ENCODE results near the gene ALK.

ALK gene

DNA sequence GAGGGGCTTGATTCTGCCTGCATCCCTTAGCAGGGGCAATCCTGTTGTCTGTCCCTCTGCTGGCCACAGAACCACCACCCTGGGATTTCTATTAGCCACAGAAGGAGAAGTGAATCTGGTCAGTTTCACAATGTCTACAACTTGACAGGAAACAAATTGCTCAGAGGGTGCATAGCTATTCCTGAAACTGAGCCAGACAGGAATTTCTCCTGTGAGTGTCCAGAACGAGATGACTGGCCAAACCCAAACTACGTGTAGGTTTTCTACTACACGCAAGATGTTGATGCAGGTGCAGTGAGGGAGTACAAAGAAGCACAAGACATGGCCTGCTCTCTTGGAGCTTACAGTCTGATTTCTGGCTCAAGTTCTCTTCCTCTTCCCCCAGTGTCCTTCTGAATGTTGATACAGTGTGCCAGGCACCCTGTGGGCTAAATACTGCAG, 604.3 kb downstream of the ALK start:
- Histone ChIP-seq H3K4me3 (ENCODE audit: low read length) (no peak overlapping the region), H3K27ac (ENCODE audit: low read depth, low read length) (no peak overlapping the region)

DNA sequence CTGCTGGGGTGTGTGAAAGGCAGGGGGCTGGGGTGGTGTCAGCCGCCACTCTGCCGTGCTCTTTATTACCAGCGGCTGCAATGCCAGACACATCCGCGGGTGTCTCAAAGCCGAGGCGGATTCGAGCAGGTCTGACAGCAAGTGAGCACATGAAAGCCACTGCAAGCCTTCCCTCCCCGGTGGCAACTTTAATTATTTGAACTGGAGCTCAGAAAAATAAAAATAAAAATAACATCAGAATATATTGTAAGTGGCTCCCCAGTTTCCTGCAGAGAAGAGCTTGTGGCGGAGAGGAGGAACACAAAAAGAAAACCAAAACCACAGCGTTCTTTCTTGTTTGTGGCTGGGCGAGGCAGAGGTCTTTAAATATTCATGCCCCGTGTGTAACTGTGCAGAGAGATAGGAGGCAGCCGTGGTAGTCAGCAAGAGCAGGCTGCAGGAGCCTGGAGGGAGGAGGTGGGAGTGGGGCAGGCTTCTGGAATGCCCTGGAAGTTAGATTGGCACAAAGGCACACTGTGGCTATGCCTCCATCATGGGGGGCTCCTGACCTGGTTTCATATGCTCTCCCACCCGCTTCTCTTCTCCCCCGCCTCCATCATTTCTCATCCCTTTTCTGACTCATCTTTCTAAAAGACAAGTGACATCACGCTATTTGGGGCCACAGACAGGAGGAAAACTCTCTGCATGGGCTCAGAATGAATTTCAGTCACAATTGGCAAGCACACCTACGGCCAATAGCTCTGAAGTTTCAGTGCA, 606.4 kb downstream of the ALK start:
- Histone ChIP-seq H3K27ac (ENCODE audit: low read depth, low read length) (no peak overlapping the region), H3K36me3 (ENCODE audit: control insufficient read depth, insufficient read depth, low read length) (no peaks in the 10 kb centered on the region), H3K9ac (ENCODE audit: low read length) (no peak overlapping the region), H3K4me1 (ENCODE audit: control insufficient read depth, insufficient read depth, low read length) (peaks cover 9% of the 10 kb centered on the region), H3K4me3 (ENCODE audit: low read length) (peak overlapping the region; percentile 9), H3K27me3 (ENCODE audit: control insufficient read depth, insufficient read depth, low read length) (no peaks in the 10 kb centered on the region)

More for the DNA sequence above, 604.3 kb downstream of the ALK start:
- H3K4me1 ChIP-seq (ENCODE audit: control insufficient read depth, insufficient read depth, low read length) = peaks cover 9% of the 10 kb centered on the region
- no peak overlapping the region for H3K9ac ChIP-seq (ENCODE audit: low read length)
- H3K27me3 ChIP-seq (ENCODE audit: control insufficient read depth, insufficient read depth, low read length) = no peaks in the 10 kb centered on the region
- no peaks in the 10 kb centered on the region for H3K36me3 ChIP-seq (ENCODE audit: control insufficient read depth, insufficient read depth, low read length)

DNA sequence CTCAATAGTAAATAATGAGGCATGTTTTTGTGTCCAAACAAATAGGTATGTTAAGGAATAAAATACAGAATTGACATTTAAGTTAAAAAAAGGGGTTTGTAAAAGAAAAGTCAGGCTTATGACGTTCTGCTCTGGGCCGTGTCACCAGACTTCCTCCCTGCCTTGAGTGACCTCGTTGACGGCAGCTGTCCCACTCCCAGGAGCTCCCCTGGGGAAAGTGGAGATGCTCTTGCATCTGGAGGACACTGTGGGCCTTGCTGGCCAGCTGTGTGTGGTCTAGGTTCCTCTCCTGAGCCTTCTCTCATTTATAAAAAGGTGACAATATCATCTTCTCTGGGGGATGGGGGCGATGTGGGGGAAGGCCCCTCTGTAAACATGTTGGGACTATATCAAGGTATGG, 609.9 kb downstream of the ALK start:
- Histone ChIP-seq H3K27ac (ENCODE audit: low read depth, low read length) (no peak overlapping the region), H3K4me3 (ENCODE audit: low read length) (no peak overlapping the region), H3K9ac (ENCODE audit: low read length) (no peak overlapping the region), H3K36me3 (ENCODE audit: control insufficient read depth, insufficient read depth, low read length) (no peaks in the 10 kb centered on the region), H3K4me1 (ENCODE audit: control insufficient read depth, insufficient read depth, low read length) (peaks cover under 1% of the 10 kb centered on the region), H3K27me3 (ENCODE audit: control insufficient read depth, insufficient read depth, low read length) (no peaks in the 10 kb centered on the region)

DNA sequence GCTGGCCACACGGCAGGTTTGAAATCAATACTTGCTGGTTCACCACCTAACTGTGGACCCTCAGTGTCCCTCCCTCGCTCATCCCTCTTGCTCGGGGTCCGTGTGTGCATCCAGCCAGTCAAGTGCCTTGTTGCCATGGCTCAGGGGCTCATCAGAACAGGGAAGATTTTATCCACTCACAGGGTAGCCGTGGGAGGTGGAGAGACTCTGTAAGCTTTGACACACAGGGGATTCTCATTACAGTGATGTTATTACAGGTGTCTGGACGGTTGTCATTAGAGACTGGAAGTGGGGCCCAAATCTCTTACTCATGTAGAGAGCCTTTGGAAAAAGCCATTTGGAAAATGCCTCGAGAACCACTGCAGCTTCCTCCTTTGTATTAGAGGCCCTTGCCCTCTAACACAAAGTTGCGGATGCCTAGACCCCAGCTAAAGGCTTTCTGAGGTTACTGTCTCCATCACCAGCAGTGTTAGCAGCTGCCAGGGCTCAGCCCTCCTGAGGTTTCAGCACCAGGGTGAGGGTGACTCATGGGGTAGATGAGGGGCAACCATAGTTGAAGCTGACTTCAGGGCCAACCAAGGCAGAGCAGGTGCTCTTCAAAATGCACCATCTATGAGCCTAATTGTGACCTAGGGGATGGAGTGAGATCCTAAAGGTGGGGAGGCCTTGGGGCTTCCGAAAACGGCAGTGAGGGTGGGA, 610.6 kb downstream of the ALK start:
- Histone ChIP-seq H3K9ac (ENCODE audit: low read length) (no peak overlapping the region), H3K27ac (ENCODE audit: low read depth, low read length) (no peak overlapping the region), H3K27me3 (ENCODE audit: control insufficient read depth, insufficient read depth, low read length) (no peaks in the 10 kb centered on the region), H3K4me3 (ENCODE audit: low read length) (no peak overlapping the region), H3K4me1 (ENCODE audit: control insufficient read depth, insufficient read depth, low read length) (no peaks in the 10 kb centered on the region), H3K36me3 (ENCODE audit: control insufficient read depth, insufficient read depth, low read length) (no peaks in the 10 kb centered on the region)

DNA sequence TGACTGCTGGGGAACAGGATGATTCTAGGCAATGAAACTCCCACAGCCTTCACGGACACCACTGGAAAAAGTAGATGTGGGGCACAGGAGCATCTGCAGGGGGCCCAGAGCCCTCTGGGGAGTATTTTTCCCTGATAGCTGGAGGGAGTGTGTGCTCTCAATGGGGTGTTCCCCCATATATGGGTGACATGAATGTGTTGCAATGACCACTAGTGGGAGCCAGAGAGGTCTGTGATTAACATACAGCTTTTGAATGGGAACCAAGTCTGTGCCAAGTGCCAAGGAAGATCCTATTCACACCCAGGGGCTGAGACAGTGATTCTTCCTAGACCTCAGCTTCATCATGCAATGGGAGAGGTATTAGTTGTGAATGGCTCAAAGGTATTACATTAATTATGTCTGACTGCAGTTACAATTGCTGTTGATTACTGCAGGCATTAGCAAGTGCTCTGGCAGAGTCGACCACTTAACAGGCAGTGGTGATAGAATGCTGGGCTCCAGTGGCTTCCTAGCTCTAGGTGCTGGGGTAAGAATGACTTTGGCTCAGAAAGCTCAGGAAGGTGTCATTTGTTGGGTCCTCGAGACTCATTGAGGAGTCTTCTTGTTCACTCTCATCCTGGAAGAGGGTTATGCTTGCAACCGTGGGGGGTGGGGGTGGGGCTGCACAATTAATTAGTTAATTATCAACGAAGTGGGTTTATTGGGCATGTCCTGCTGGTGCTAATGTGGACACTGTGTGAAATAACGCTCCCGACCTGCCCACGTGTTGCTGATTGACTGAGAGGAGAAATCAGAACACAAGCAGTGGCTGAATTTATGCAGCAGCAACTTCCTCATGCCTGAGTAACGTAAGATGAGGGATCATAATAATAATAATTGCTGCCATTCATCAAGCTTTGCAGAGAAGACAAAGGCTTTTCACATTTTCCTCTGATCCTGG, 612.0 kb downstream of the ALK start:
- H3K27me3 ChIP-seq (ENCODE audit: control insufficient read depth, insufficient read depth, low read length) = no peaks in the 10 kb centered on the region
- no peaks in the 10 kb centered on the region for H3K4me1 ChIP-seq (ENCODE audit: control insufficient read depth, insufficient read depth, low read length)
- H3K9ac ChIP-seq (ENCODE audit: low read length) = no peak overlapping the region
- H3K4me3 ChIP-seq (ENCODE audit: low read length) = no peak overlapping the region
- no peak overlapping the region for H3K27ac ChIP-seq (ENCODE audit: low read depth, low read length)
- H3K36me3 ChIP-seq (ENCODE audit: control insufficient read depth, insufficient read depth, low read length) = no peaks in the 10 kb centered on the region

DNA sequence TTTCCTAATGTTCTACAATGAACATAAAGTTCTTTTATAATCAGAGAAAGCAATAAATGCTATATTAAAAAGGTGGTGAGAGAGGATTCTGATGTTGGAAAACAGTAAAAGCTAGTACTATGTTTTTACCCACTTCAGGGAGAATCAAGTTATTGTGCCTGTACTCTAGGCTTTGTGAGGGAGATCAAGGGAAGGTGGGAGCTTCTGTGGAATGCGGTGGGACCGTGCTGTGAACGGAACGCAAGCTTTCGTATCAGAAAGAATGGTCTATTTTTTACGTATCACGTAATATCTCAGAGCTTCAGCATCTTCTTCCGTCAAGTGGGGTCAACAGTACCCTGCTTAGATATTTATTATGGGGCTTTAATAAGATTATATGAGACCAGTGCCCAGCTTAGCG, 613.0 kb downstream of the ALK start:
- Histone ChIP-seq H3K27ac (ENCODE audit: low read depth, low read length) (no peak overlapping the region), H3K4me1 (ENCODE audit: control insufficient read depth, insufficient read depth, low read length) (no peaks in the 10 kb centered on the region), H3K36me3 (ENCODE audit: control insufficient read depth, insufficient read depth, low read length) (no peaks in the 10 kb centered on the region), H3K9ac (ENCODE audit: low read length) (no peak overlapping the region), H3K4me3 (ENCODE audit: low read length) (no peak overlapping the region), H3K27me3 (ENCODE audit: control insufficient read depth, insufficient read depth, low read length) (no peaks in the 10 kb centered on the region)

DNA sequence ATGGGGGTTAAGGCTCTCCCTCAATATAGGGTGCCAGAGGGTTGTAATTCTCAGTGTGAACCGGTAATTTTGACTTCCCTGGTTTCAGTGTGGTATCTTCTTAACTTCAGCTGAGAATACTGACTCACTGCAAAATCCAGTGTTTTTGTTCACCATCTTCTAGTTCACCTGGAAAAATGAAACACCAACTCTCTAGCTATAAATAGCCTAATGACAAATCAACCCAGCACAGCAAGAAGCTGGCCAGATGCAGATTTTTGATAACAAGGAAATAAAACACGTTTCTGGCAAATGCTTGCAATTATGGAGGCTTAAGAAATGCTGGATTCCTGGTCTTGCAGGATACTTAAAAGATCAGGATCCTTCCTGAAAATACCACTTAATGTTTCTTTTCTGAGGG, 613.9 kb downstream of the ALK start:
- Histone ChIP-seq H3K4me3 (ENCODE audit: low read length) (no peak overlapping the region), H3K4me1 (ENCODE audit: control insufficient read depth, insufficient read depth, low read length) (no peaks in the 10 kb centered on the region), H3K9ac (ENCODE audit: low read length) (no peak overlapping the region), H3K27ac (ENCODE audit: low read depth, low read length) (no peak overlapping the region), H3K27me3 (ENCODE audit: control insufficient read depth, insufficient read depth, low read length) (no peaks in the 10 kb centered on the region), H3K36me3 (ENCODE audit: control insufficient read depth, insufficient read depth, low read length) (no peaks in the 10 kb centered on the region)

DNA sequence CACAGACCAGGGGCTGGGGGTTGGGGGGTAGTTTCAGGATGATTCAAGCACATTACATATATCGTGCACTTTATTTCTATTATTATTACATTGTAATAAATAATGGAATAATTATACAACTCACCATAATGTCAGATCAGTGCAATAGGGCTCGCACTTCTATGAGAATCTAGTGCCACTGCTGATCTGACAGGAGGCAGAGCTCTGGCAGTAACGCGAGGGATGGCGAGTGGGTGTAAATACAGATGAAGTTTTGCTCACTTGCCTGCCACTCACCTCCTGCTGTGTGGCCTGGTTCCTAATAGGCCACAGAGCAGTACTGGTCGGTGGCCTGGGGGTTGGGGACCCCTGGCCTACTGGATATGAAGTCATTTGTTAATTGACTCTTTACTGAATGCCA, 615.6 kb downstream of the ALK start:
- no peaks in the 10 kb centered on the region for H3K4me1 ChIP-seq (ENCODE audit: control insufficient read depth, insufficient read depth, low read length)
- no peak overlapping the region for H3K9ac ChIP-seq (ENCODE audit: low read length)
- H3K27me3 ChIP-seq (ENCODE audit: control insufficient read depth, insufficient read depth, low read length) = no peaks in the 10 kb centered on the region

DNA sequence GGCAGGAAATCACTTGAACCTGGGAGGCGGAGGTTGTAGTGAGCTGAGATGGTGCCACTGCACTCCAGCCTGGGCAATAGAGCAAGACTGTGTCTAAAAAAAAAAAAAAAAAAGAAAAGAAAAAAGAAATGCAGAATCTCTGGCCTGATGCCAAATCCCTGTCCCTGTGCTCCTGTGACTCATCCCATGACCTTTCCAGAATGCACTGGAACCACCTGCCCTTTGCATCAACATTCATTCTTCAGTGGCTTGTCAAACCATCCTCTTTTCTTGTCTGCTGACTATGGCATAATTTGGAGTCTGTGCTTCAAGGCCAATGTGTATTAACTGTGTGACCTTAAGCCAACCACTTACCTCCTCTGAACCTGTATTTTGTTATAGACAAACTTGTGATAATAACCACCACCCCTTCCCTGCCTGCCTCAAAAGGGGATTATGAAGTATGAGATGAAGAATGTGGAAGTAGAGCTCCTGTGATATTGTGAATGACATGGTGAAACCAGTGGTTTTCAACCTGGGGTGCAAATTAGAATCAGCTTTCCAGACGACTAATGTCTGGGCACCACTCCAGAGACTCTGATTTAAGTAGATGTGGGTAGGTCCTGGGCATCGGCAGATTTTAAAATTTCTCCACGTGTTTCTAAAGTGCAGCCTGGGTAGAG, 616.9 kb downstream of the ALK start:
- Histone ChIP-seq H3K4me1 (ENCODE audit: control insufficient read depth, insufficient read depth, low read length) (no peaks in the 10 kb centered on the region), H3K9ac (ENCODE audit: low read length) (no peak overlapping the region), H3K27me3 (ENCODE audit: control insufficient read depth, insufficient read depth, low read length) (no peaks in the 10 kb centered on the region), H3K27ac (ENCODE audit: low read depth, low read length) (no peak overlapping the region), H3K4me3 (ENCODE audit: low read length) (no peak overlapping the region), H3K36me3 (ENCODE audit: control insufficient read depth, insufficient read depth, low read length) (no peaks in the 10 kb centered on the region)

More for the DNA sequence above, 615.6 kb downstream of the ALK start:
- Histone ChIP-seq H3K36me3 (ENCODE audit: control insufficient read depth, insufficient read depth, low read length) (no peaks in the 10 kb centered on the region), H3K27ac (ENCODE audit: low read depth, low read length) (no peak overlapping the region), H3K4me3 (ENCODE audit: low read length) (no peak overlapping the region)

DNA sequence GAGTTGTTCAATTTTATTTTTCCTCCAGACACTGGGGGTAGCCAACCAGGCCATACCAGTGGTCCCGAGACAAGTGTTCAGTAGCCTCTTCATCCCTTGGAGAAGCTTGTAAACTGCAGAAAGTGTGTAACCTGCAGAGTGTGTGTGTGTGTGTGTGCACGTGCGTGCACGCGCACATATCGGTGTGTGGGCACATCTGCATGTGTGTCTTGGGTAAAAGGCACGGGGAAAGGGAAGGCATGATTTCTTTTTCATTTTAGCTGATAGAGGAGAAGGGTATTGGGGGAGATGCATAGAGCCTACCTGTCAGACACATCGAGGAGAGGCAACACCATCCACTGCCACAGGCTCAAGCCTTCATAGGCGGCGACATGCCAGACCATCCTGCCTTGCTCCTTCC, 624.8 kb downstream of the ALK start:
- Histone ChIP-seq H3K9ac (ENCODE audit: low read length) (no peak overlapping the region), H3K27me3 (ENCODE audit: control insufficient read depth, insufficient read depth, low read length) (no peaks in the 10 kb centered on the region), H3K4me1 (ENCODE audit: control insufficient read depth, insufficient read depth, low read length) (no peaks in the 10 kb centered on the region), H3K27ac (ENCODE audit: low read depth, low read length) (no peak overlapping the region), H3K4me3 (ENCODE audit: low read length) (no peak overlapping the region), H3K36me3 (ENCODE audit: control insufficient read depth, insufficient read depth, low read length) (no peaks in the 10 kb centered on the region)

DNA sequence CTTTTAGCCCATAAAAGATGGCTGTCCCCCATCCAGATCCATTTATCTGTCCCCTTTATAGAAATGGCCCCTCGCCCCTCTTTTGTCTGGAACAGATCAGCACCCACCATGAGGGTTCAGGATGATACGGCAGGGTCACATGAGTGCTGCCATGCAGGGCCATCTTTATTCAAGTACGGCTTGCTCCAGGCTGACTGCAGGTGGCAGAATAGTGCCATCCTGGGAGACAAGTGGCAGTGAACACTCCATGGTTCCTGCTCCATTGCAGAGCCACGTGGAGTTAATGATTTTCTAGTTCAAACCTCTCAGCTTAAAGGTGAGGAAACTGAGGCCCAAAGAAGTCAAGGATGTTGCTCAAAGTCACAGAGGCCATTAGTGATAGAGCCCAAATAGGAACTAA, 625.5 kb downstream of the ALK start:
- Histone ChIP-seq H3K4me1 (ENCODE audit: control insufficient read depth, insufficient read depth, low read length) (no peaks in the 10 kb centered on the region), H3K27ac (ENCODE audit: low read depth, low read length) (no peak overlapping the region), H3K9ac (ENCODE audit: low read length) (no peak overlapping the region), H3K27me3 (ENCODE audit: control insufficient read depth, insufficient read depth, low read length) (no peaks in the 10 kb centered on the region), H3K36me3 (ENCODE audit: control insufficient read depth, insufficient read depth, low read length) (no peaks in the 10 kb centered on the region), H3K4me3 (ENCODE audit: low read length) (no peak overlapping the region)
